ENCODE data around the gene SBSN. TPM values are rescaled to one million over a fixed set of nuclear protein-coding genes. Genes with fewer than 3 reads are reported as not detected.

Gene SBSN
- total RNA-seq, 1 donor from 2014 or later: 0.18 TPM

GRCh38 chr19:35540356-35540927 is 12.3 kb upstream of the SBSN start:
- peaks cover 11% of the 10 kb centered on the region for H3K36me3 Mint-ChIP-seq (ENCODE audit: low read depth, unreplicated experiment)
- peaks cover 7% of the 10 kb centered on the region for H3K4me1 Mint-ChIP-seq (ENCODE audit: unreplicated experiment)
- H3K9me3 Mint-ChIP-seq (ENCODE audit: unreplicated experiment): no peaks in the 10 kb centered on the region

GRCh38 chr19:35539850-35540249 is 11.7 kb upstream of the SBSN start:
- H3K27me3 Mint-ChIP-seq (ENCODE audit: unreplicated experiment): peaks cover 9% of the 10 kb centered on the region
- no peak overlapping the region for H3K27ac Mint-ChIP-seq (ENCODE audit: unreplicated experiment)
- H3K36me3 Mint-ChIP-seq (ENCODE audit: low read depth, unreplicated experiment): peaks cover 11% of the 10 kb centered on the region
- no peaks in the 10 kb centered on the region for H3K9me3 Mint-ChIP-seq (ENCODE audit: unreplicated experiment)
- peaks cover 7% of the 10 kb centered on the region for H3K4me1 Mint-ChIP-seq (ENCODE audit: unreplicated experiment)
- no peak overlapping the region for H3K4me3 Mint-ChIP-seq (ENCODE audit: unreplicated experiment)
- no peak for DNase-seq (ENCODE audit: low spot score)
- TF ChIP-seq CTCF (IDR thresholded peaks at IDR 0.05; ENCODE audit: unreplicated experiment): no peak

More at GRCh38 chr19:35540356-35540927, 12.3 kb upstream of the SBSN start:
- DNase-seq (ENCODE audit: low spot score): no peak
- Mint-ChIP-seq H3K4me3 (ENCODE audit: unreplicated experiment) (peak overlapping the region; percentile 57), H3K27ac (ENCODE audit: unreplicated experiment) (no peak overlapping the region), H3K27me3 (ENCODE audit: unreplicated experiment) (peaks cover 9% of the 10 kb centered on the region)
- no peak for TF ChIP-seq CTCF (IDR thresholded peaks at IDR 0.05; ENCODE audit: unreplicated experiment)

GRCh38 chr19:35539314-35539713 is 11.2 kb upstream of the SBSN start:
- Mint-ChIP-seq H3K36me3 (ENCODE audit: low read depth, unreplicated experiment) (peaks cover 11% of the 10 kb centered on the region), H3K4me3 (ENCODE audit: unreplicated experiment) (no peak overlapping the region), H3K4me1 (ENCODE audit: unreplicated experiment) (peaks cover 1% of the 10 kb centered on the region), H3K27me3 (ENCODE audit: unreplicated experiment) (peaks cover 7% of the 10 kb centered on the region), H3K9me3 (ENCODE audit: unreplicated experiment) (no peaks in the 10 kb centered on the region), H3K27ac (ENCODE audit: unreplicated experiment) (no peak overlapping the region)
- no peak for TF ChIP-seq CTCF (IDR thresholded peaks at IDR 0.05; ENCODE audit: unreplicated experiment)
- no peak for DNase-seq (ENCODE audit: low spot score)

GRCh38 chr19:35534803-35535480 is 6.8 kb upstream of the SBSN start:
- Mint-ChIP-seq H3K4me3 (ENCODE audit: unreplicated experiment) (no peak overlapping the region), H3K36me3 (ENCODE audit: low read depth, unreplicated experiment) (peaks cover 3% of the 10 kb centered on the region), H3K9me3 (ENCODE audit: unreplicated experiment) (no peaks in the 10 kb centered on the region), H3K27me3 (ENCODE audit: unreplicated experiment) (peaks cover 10% of the 10 kb centered on the region), H3K4me1 (ENCODE audit: unreplicated experiment) (no peaks in the 10 kb centered on the region), H3K27ac (ENCODE audit: unreplicated experiment) (no peak overlapping the region)
- no peak for DNase-seq (ENCODE audit: low spot score)
- TF ChIP-seq CTCF (IDR thresholded peaks at IDR 0.05; ENCODE audit: unreplicated experiment): no peak

- no peak for TF ChIP-seq CTCF (IDR thresholded peaks at IDR 0.05; ENCODE audit: unreplicated experiment)
- H3K27me3 Mint-ChIP-seq (ENCODE audit: unreplicated experiment): peaks cover 10% of the 10 kb centered on the region
- H3K27ac Mint-ChIP-seq (ENCODE audit: unreplicated experiment): peak overlapping the region; percentile 30
- peak; percentile 50 for DNase-seq (ENCODE audit: low spot score)
- H3K36me3 Mint-ChIP-seq (ENCODE audit: low read depth, unreplicated experiment): peaks cover 3% of the 10 kb centered on the region
- no peaks in the 10 kb centered on the region for H3K9me3 Mint-ChIP-seq (ENCODE audit: unreplicated experiment)
- no peak overlapping the region for H3K4me3 Mint-ChIP-seq (ENCODE audit: unreplicated experiment)
- no peaks in the 10 kb centered on the region for H3K4me1 Mint-ChIP-seq (ENCODE audit: unreplicated experiment)
Observed at GRCh38 chr19:35533822-35534392, 5.8 kb upstream of the SBSN start.

Measured in endothelial cell (in vitro differentiated cells).